Ovary (tissue), 9 donors: ENCODE measurements around the gene GCG. TPM values are rescaled to one million over a fixed set of nuclear protein-coding genes. Genes with fewer than 3 reads are reported as not detected.

Source experiments
- DNase-seq, 5 donors: peaks; one replicate each; pipeline ENCODE4 v3.0.0-alpha.2; 2019 to 2020
- H3K27ac ChIP-seq, 2 donors: fragments of 200-600 bp; one replicate each; pipeline versions ENCODE4 v1.5.1 to v1.8.0; 2019 to 2022
- H3K27me3 ChIP-seq: fragments of 200-600 bp; one replicate; pipeline ENCODE4 v1.8.0; 2022
- H3K36me3 ChIP-seq: fragments of 200-600 bp; sonication (generic); one replicate; pipeline ENCODE4 v1.5.1; 2019
- H3K4me1 ChIP-seq: one replicate; pipeline ENCODE4 v1.8.1; 2013; ENCODE audit warnings: mild to moderate bottlenecking, moderate library complexity; ENCODE audit not compliant: insufficient read depth
- H3K4me3 ChIP-seq: fragments of 200-600 bp; sonication (generic); one replicate; pipeline ENCODE4 v1.5.1; 2017
- H3K9me3 ChIP-seq, 2 donors: fragments of 200-600 bp in 1 of 2; sonication (generic) in 1 of 2; one replicate each; pipeline versions ENCODE4 v1.5.1 to v1.8.1; 2013 to 2019; ENCODE audit warnings: mild to moderate bottlenecking in 1 of 2, moderate library complexity in 1 of 2
- CTCF ChIP-seq, 3 donors: fragments of 450-650 bp in 2 of 3; fragments of 200-600 bp in 1 of 3; IDR thresholded peaks; one replicate each; pipeline versions ENCODE4 v1.5.1 to v1.8.0; 2016 to 2022; ENCODE audit warnings: antibody characterized with exemption in 3 of 3, mild to moderate bottlenecking in 1 of 3
- EP300 ChIP-seq: sonication (generic); formaldehyde crosslinking; IDR thresholded peaks from one replicate; pipeline ENCODE4 v1.6.1; 2017; ENCODE audit warnings: antibody characterized with exemption
- POLR2A ChIP-seq: fragments of 450-650 bp; IDR thresholded peaks from one replicate; pipeline ENCODE4 v1.6.1; 2017; ENCODE audit warnings: antibody characterized with exemption, mild to moderate bottlenecking, moderate library complexity
- WGBS, 3 donors: extraction: QIAGEN DNeasy Blood & Tissue Kit in 1 of 3; methylation state at CpG; one replicate each; pipeline versions ENCODE4 v1.1.5 to v1.1.7; 2013 to 2017; 5-methylcytosine and 5-hydroxymethylcytosine counted together
- intact Hi-C, 4 donors: fragments of 100-400 bp; cut with DNase I; formaldehyde crosslinking; loops; one replicate each; pipeline versions ENCODE4 v1.11.0 to v1.15.1; 2022 to 2023
- polyA plus RNA-seq, 2 donors: library from polyadenylated mRNA; stranded (reverse); fragments of 200-250 nt in 1 of 2; fragments of 350-450 nt in 1 of 2; fragmentation: Illumina TruSeq in 1 of 2; extraction: RNeasy Lipid Tissue Mini Kit (QIAGEN cat#74804) in 1 of 2; gene quantifications; one replicate each; pipeline ENCODE4 v1.2.3, GENCODE V29; 2013 to 2014
- total RNA-seq, 7 donors: library from RNA; depleted of rRNA in 2 of 7; stranded (reverse); fragments of >200 nt in 2 of 7; fragmentation: NEBNext Ultra II Directional in 3 of 7; extraction: Animal tissue kit (Norgen Biotek cat#: 25700) in 3 of 7; gene quantifications; one replicate each; pipeline versions ENCODE4 v1.1.0 to v1.2.4, GENCODE V29; 2016 to 2023
- donor health status: DM: no; HTN: no; CAD: no; lungs with moderate emphysema.
- donor health status: DM: no; HTN: no; CAD: no.
- donor health status: Bipolar disorder and iron deficiency.
- donor health status: DM: yes; HTN: yes; CAD: no.
- donor health status: DM: no; HTN: no; CAD: no.
- donor health status: DM: yes; HTN: yes; CAD: no.

The GCG gene
- total and polyA plus RNA-seq, 9 donors = 0.23 to 0.24 TPM; not detected in 7

GRCh38 chr2:162113088-162113775 is 38.8 kb downstream of the GCG start:
- H3K27me3 ChIP-seq = no peaks in the 10 kb centered on the region
- DNase-seq = no peak
- WGBS, 3 donors = 82 to 85% (median 84%) methylated on average over 3 of the region's 3 CpGs
- no peaks in the 10 kb centered on the region for H3K36me3 ChIP-seq
- H3K9me3 ChIP-seq = no peaks in the 10 kb centered on the region
- no peak overlapping the region for H3K27ac ChIP-seq
- no peaks in the 10 kb centered on the region for H3K4me1 ChIP-seq
- H3K4me3 ChIP-seq = no peak overlapping the region
- TF ChIP-seq EP300 (no peak), CTCF (IDR thresholded peaks at IDR 0.05) (no peak), POLR2A (no peak)
- intact Hi-C loops = no loop called here

DNA sequence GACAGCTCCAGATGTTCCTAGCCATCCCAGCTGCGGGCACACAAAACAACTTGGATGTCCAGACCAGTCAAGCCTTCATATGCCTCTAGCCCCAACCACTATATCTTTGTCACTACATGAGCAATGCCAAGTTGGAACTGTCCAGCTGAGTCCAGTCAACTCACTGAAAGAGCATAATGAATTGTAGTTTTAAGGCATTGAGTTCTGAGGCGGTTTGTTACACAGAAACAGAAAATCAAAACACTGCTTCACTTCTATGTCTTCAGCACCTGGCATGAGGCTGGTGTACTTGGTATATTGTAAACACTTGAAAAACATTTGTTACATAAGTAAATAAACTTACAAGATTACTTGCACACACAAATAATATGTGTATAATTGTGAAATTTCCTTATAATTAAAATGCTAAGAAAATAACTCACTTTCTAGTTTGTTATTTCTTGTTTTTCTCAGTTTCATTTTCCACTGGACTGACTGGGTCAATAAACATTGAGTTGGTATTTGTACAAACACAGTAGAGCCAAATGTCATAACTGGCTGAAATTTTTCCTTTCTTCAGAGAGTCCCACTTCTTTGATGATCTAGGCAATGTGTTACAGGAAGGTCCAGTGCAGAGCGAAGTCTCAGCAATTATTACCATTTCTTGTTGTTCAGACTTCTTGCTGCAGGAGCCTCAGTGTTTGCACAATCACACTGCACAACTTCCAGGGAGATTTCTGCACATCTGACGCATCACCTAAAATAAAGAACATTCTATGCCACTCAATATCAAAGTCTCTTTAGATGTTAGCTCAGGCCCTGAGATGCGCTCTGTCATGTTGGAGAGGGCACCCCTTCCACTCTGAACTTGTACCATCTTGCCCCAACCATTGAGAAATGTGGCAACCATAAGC is 39.8 kb downstream of the GCG start:
- H3K27ac ChIP-seq = no peak overlapping the region
- TF ChIP-seq POLR2A (no peak), CTCF (IDR thresholded peaks at IDR 0.05) (no peak), EP300 (no peak)
- no peak for DNase-seq
- no peaks in the 10 kb centered on the region for H3K36me3 ChIP-seq
- WGBS, 3 donors = 78 to 93% (median 81%) methylated on average over 5 of the region's 5 CpGs
- no peak overlapping the region for H3K4me3 ChIP-seq
- peaks cover 1% of the 10 kb centered on the region for H3K4me1 ChIP-seq
- no peaks in the 10 kb centered on the region for H3K9me3 ChIP-seq
- intact Hi-C loops = no loop called here
- no peaks in the 10 kb centered on the region for H3K27me3 ChIP-seq

- H3K27ac ChIP-seq = no peak overlapping the region
- DNase-seq = no peak
- no peak overlapping the region for H3K4me3 ChIP-seq
- H3K9me3 ChIP-seq = no peaks in the 10 kb centered on the region
- 12 to 45% (median 25%) methylated on average over 4 of the region's 4 CpGs for WGBS, 3 donors
- no peaks in the 10 kb centered on the region for H3K36me3 ChIP-seq
- H3K27me3 ChIP-seq = no peaks in the 10 kb centered on the region
- TF ChIP-seq POLR2A (no peak), CTCF (IDR thresholded peaks at IDR 0.05) (no peak), EP300 (no peak)
- H3K4me1 ChIP-seq = peaks cover 1% of the 10 kb centered on the region
- intact Hi-C loops = no loop called here
These were observed 44.6 kb downstream of the GCG start for GRCh38 chr2:162107361-162107901.

DNA sequence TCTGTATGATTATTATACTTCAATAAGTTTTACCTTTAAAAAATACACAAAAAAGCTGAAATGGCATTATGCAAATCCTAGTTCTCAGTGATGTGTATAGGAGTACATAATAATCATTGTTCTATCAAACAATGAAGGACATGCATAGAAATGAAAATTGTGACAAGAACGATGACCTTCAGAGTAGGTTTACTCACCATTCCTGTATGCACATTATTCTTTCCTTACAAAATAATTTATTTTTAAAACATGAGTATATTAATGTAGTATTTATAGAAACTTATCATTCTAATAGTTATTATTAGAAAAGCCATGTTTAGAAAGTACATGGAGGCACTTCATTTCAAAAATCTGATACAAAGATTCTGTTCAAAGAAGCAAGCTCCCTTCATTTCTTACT is 45.3 kb downstream of the GCG start:
- Histone ChIP-seq H3K27ac (no peak overlapping the region), H3K36me3 (no peaks in the 10 kb centered on the region), H3K27me3 (no peaks in the 10 kb centered on the region), H3K9me3 (no peaks in the 10 kb centered on the region), H3K4me3 (no peak overlapping the region), H3K4me1 (peaks cover 1% of the 10 kb centered on the region)
- DNase-seq = no peak
- 69 to 79% (median 73%) methylated on average over 1 of the region's 1 CpG for WGBS, 3 donors
- intact Hi-C loops = no loop called here
- no peak for TF ChIP-seq POLR2A
- no peak for TF ChIP-seq EP300
- no peak for TF ChIP-seq CTCF (IDR thresholded peaks at IDR 0.05)
